Adrenal gland (tissue), 12 donors: ENCODE measurements around the gene PTPRN2. TPM values are rescaled to one million over a fixed set of nuclear protein-coding genes. Genes with fewer than 3 reads are reported as not detected.

Source experiments
- DNase-seq, 7 donors: peaks; one replicate each; pipeline ENCODE4 v3.0.0-alpha.2; 2019 to 2020
- H3K27ac ChIP-seq, 5 donors: fragments of 200-600 bp; sonication (generic) in 4 of 5; 1 replicate in 3 of 5; 2 replicates in 2 of 5; pipeline versions ENCODE4 v1.5.1 to v1.8.0; 2016 to 2020; ENCODE audit warnings: mild to moderate bottlenecking in 1 of 5
- H3K27me3 ChIP-seq: fragments of 200-600 bp; 2 replicates; pipeline ENCODE4 v1.8.0; 2021
- H3K36me3 ChIP-seq, 2 donors: fragments of 200-600 bp; replicated peaks in 1 of 2; 1 replicate in 1 of 2; 2 replicates in 1 of 2; pipeline versions ENCODE4 v1.5.1 to v1.8.0; 2018 to 2022
- H3K4me1 ChIP-seq, 2 donors: fragments of 200-600 bp; replicated peaks in 1 of 2; 1 replicate in 1 of 2; 2 replicates in 1 of 2; pipeline versions ENCODE4 v1.5.1 to v1.8.0; 2018 to 2021
- H3K4me3 ChIP-seq, 4 donors: fragments of 200-600 bp; sonication (generic) in 3 of 4; one replicate each; pipeline ENCODE4 v1.5.1; 2016 to 2018
- H3K9me3 ChIP-seq, 3 donors: fragments of 200-600 bp; sonication (generic) in 1 of 3; replicated peaks in 1 of 3; 1 replicate in 2 of 3; 2 replicates in 1 of 3; pipeline versions ENCODE4 v1.5.1 to v1.8.0; 2016 to 2021
- CTCF ChIP-seq, 6 experiments: fragments of 450-650 bp in 4 of 6; fragments of 200-600 bp in 2 of 6; sonication (generic) in 1 of 6; IDR thresholded peaks; 1 replicate in 5 of 6; 2 replicates in 1 of 6; pipeline versions ENCODE4 v1.5.1 to v1.8.0; 2016 to 2021; ENCODE audit warnings: antibody characterized with exemption in 6 of 6, mild to moderate bottlenecking in 2 of 6, moderate library complexity in 1 of 6
- POLR2A ChIP-seq, 2 donors: fragments of 450-650 bp; IDR thresholded peaks; one replicate each; pipeline ENCODE4 v1.6.1; 2017; ENCODE audit warnings: antibody characterized with exemption in 2 of 2, mild to moderate bottlenecking in 2 of 2, moderate library complexity in 1 of 2
- WGBS, 4 donors: extraction: QIAGEN DNeasy Blood & Tissue Kit in 2 of 4; methylation state at CpG; one replicate each; pipeline versions ENCODE4 v1.1.5 to v1.1.7; 2013 to 2017; 5-methylcytosine and 5-hydroxymethylcytosine counted together
- intact Hi-C, 2 donors: fragments of 100-400 bp; cut with DNase I; formaldehyde crosslinking; loops; one replicate each; pipeline versions ENCODE4 v1.14.1 to v1.15.0; 2022 to 2023
- polyA plus RNA-seq, 3 donors: library from polyadenylated mRNA; stranded (reverse); fragments of 200-250 nt in 2 of 3; fragments of 350-450 nt in 1 of 3; fragmentation: Illumina TruSeq in 1 of 3; extraction: RNeasy Lipid Tissue Mini Kit (QIAGEN cat#74804) in 1 of 3; gene quantifications; one replicate each; pipeline ENCODE4 v1.2.3, GENCODE V29; 2013 to 2014
- total RNA-seq, 9 donors: library from RNA; depleted of rRNA in 4 of 9; stranded (reverse); fragments of >200 nt in 4 of 9; fragments of 120-200 nt in 1 of 9; fragmentation: NEBNext Ultra II Directional in 1 of 9; extraction: Animal tissue kit (Norgen Biotek cat#: 25700) in 1 of 9; gene quantifications; one replicate each; pipeline versions ENCODE4 v1.1.0 to v1.2.4, GENCODE V29; 2013 to 2023
- donor health status: healthy with polysubstance abuse.
- donor health status: Bipolar disorder and iron deficiency.
- donor health status: DM: yes; HTN: yes; CAD: no.
- donor health status: DM: no; HTN: no; CAD: no.
- donor health status: DM: no; HTN: no; CAD: no.
- donor health status: DM: yes; HTN: yes; CAD: no.

Gene PTPRN2
- total and polyA plus RNA-seq, 12 donors, result 2.2 to 16.2 (median 3.4) TPM

- H3K9me3 ChIP-seq, result no peaks in the 10 kb centered on the region
- peaks cover 4% of the 10 kb centered on the region for H3K27me3 ChIP-seq
- no peak for TF ChIP-seq CTCF (IDR thresholded peaks at IDR 0.05)
- H3K4me3 ChIP-seq, result no peak overlapping the region
- no peaks in the 10 kb centered on the region for H3K36me3 ChIP-seq
- no peaks in the 10 kb centered on the region for H3K4me1 ChIP-seq
- H3K27ac ChIP-seq, result no peak overlapping the region
- DNase-seq, result no peak
- 67 to 71% (median 67%) methylated on average over 21 to 24 of the region's 24 CpGs for WGBS, 4 donors
- intact Hi-C loops, result no loop called here
These were observed 953.0 kb downstream of the PTPRN2 start for GRCh38 chr7:157634401-157635147.

GRCh38 chr7:157633465-157634185, 954.0 kb downstream of the PTPRN2 start:
- intact Hi-C loops, result no loop called here
- Histone ChIP-seq H3K4me3 (no peak overlapping the region), H3K27ac (no peak overlapping the region), H3K27me3 (peaks cover 4% of the 10 kb centered on the region), H3K36me3 (no peaks in the 10 kb centered on the region), H3K4me1 (no peaks in the 10 kb centered on the region), H3K9me3 (no peaks in the 10 kb centered on the region)
- no peak for DNase-seq
- no peak for TF ChIP-seq POLR2A (IDR thresholded peaks at IDR 0.05)
- TF ChIP-seq CTCF (IDR thresholded peaks at IDR 0.05), result no peak
- 73 to 78% (median 76%) methylated on average over 21 of the region's 21 CpGs for WGBS, 4 donors

- no peak for DNase-seq
- H3K27ac ChIP-seq, result no peak overlapping the region
- H3K4me1 ChIP-seq, result no peaks in the 10 kb centered on the region
- no peak for TF ChIP-seq CTCF (IDR thresholded peaks at IDR 0.05)
- no peak for TF ChIP-seq POLR2A (IDR thresholded peaks at IDR 0.05)
- no peaks in the 10 kb centered on the region for H3K9me3 ChIP-seq
- H3K36me3 ChIP-seq, result no peaks in the 10 kb centered on the region
- H3K4me3 ChIP-seq, result no peak overlapping the region
- peaks cover 4% of the 10 kb centered on the region for H3K27me3 ChIP-seq
- WGBS, 4 donors, result 77 to 83% (median 80%) methylated on average over 16 of the region's 16 CpGs
- intact Hi-C loops, result no loop called here
These were observed 957.2 kb downstream of the PTPRN2 start for GRCh38 chr7:157630301-157630853.

GRCh38 chr7:157628456-157628855, 959.2 kb downstream of the PTPRN2 start:
- Histone ChIP-seq H3K4me3 (no peak overlapping the region), H3K9me3 (no peaks in the 10 kb centered on the region), H3K27me3 (peaks cover 2% of the 10 kb centered on the region), H3K36me3 (no peaks in the 10 kb centered on the region), H3K4me1 (no peaks in the 10 kb centered on the region), H3K27ac (no peak overlapping the region)
- TF ChIP-seq POLR2A (IDR thresholded peaks at IDR 0.05) (no peak), CTCF (IDR thresholded peaks at IDR 0.05) (no peak)
- 83 to 89% (median 84%) methylated on average over 12 of the region's 12 CpGs for WGBS, 4 donors
- intact Hi-C loops, result no loop called here
- DNase-seq, result no peak
